NB4 (cell line): ENCODE data around the gene FBXL13.
"Not testable (repeated sequence)": the region's sequence is repeated elsewhere in the genome, so short reads cannot be mapped to it uniquely, and the experiment has no call there.

Source experiments
- DNase-seq: peaks from one replicate; pipeline ENCODE4 v3.0.0; 2010; ENCODE audit warnings: low read depth
- H3K4me3 ChIP-seq: one replicate; pipeline ENCODE4 v1.5.1; 2011; ENCODE audit warnings: mild to moderate bottlenecking, low read depth, low read length, moderate library complexity
- MYC ChIP-seq: IDR thresholded peaks from 2 replicates; pipeline ENCODE4 v1.6.1; 2011; ENCODE audit warnings: low read depth, low read length
- POLR2A ChIP-seq: IDR thresholded peaks from 2 replicates; pipeline ENCODE4 v1.6.1; 2011; ENCODE audit warnings: mild to moderate bottlenecking; ENCODE audit not compliant: insufficient read length; ENCODE audit errors: extremely low read depth
- TF ChIP-seq, protein P1 (sequence below): IDR thresholded peaks from 2 replicates; pipeline ENCODE4 v1.6.1; 2011; ENCODE audit warnings: low read depth, low read length
- TF ChIP-seq, protein P2 (sequence below): IDR thresholded peaks from one replicate; pipeline ENCODE4 v1.5.1; 2012; ENCODE audit warnings: low read depth, low read length

Gene FBXL13

DNA sequence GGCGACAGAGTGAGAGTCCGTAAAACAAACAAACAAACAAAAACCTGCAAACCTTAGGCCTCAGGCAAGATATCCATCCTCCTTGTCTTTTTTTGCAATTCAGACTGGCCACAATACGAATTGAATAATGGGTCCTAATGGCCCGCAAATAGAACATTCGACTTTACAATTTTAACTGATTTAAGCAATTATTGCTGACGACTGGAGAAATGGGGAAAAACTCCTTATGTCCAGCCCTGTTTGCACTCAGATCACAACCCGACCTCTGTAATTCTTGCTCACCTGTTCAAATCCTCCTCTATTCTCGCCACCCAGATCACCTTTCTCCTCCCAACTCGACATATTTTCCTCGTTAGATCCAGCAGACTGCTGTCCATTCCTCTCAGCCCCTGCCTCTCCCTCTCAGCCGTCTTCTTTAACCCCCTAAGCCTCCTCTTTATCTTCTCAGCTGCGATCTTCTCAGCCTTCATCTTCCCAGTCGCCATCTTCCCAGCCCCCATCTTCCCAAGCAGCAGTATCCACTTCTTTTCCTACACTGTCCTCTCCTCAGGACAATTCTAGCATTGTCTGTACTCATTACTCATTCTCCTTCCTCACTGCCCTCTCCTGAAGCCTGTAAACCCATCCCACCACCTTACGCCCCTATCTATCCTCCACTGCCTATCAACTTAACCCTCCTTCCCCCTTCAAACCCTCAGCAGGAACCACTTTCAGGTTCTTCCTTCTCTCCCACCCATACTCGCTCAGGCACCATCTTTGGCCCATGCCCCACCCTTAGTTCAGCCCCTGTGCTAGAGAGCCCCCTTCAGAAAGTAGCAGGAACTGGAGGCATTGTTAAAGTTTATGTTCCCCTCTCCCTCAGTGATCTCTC is 100.0 kb downstream of the FBXL13 start:
- no peak overlapping the region for H3K4me3 ChIP-seq
- TF ChIP-seq, protein P1, sequence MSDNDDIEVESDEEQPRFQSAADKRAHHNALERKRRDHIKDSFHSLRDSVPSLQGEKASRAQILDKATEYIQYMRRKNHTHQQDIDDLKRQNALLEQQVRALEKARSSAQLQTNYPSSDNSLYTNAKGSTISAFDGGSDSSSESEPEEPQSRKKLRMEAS = no peak
- TF ChIP-seq, protein P2, sequence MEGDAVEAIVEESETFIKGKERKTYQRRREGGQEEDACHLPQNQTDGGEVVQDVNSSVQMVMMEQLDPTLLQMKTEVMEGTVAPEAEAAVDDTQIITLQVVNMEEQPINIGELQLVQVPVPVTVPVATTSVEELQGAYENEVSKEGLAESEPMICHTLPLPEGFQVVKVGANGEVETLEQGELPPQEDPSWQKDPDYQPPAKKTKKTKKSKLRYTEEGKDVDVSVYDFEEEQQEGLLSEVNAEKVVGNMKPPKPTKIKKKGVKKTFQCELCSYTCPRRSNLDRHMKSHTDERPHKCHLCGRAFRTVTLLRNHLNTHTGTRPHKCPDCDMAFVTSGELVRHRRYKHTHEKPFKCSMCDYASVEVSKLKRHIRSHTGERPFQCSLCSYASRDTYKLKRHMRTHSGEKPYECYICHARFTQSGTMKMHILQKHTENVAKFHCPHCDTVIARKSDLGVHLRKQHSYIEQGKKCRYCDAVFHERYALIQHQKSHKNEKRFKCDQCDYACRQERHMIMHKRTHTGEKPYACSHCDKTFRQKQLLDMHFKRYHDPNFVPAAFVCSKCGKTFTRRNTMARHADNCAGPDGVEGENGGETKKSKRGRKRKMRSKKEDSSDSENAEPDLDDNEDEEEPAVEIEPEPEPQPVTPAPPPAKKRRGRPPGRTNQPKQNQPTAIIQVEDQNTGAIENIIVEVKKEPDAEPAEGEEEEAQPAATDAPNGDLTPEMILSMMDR = peak; percentile 30
- peak; percentile 54 for DNase-seq

DNA sequence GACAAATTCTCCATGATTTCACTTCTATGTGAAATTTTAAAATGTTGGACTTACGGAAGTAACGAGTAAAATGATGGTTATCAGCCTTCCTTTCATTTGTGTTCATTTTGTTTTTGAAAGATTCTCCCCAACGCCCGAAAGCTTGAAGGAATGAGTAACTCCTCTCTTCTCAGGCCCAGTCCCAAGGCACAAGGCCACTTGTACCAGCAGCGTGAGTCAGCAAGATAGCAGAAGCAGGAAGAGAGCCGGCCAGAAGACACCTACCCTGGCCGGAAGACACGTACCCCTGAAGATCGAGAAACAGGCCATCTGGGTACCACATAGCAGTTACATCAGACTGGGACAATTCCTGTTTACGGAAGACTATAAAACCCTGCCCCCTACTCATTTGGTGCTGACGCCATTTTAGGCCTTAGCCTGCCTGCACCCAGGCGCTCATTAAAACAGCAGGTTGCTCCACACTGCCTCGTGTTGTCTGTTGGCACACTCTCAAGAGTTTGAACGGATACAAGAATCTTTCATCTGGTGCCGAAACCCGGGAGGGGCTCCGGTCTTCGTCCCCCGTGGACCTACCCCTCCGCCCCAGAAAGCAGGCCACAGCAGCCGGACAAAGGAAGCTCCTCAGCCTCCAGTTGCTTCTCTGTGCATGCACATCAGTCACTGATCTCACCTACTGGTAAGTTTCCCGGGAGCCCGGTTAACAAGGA is 101.3 kb downstream of the FBXL13 start:
- TF ChIP-seq POLR2A = peak; percentile 41
- TF ChIP-seq, protein P2 = no peak
- TF ChIP-seq, protein P1 = peak; percentile 71
- peak; percentile 66 for TF ChIP-seq MYC
- H3K4me3 ChIP-seq = peak overlapping the region; percentile 59
- DNase-seq = peak; percentile 93

DNA sequence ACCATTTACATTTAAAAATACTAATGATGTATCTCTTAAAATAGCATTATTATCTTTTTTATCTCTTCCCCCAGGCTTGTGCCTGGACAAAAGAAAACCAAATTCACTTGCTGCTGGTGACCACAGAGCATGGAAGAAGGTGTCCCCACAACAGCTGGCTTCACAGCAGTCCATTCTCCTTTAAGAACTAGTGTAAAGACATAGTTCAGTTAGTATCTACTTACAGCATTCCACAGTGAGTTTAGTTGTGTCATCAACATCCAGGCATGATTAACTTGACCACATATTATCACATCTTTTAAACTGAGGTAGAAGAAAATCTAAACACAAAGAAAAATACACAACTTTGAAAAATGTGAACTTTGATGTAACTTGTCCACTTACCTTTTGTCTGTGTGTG is 106.8 kb downstream of the FBXL13 start:
- no peak for TF ChIP-seq MYC
- TF ChIP-seq, protein P2 = no peak
- TF ChIP-seq POLR2A = no peak
- TF ChIP-seq, protein P1 = no peak
- no peak for DNase-seq
- H3K4me3 ChIP-seq = no peak overlapping the region

DNA sequence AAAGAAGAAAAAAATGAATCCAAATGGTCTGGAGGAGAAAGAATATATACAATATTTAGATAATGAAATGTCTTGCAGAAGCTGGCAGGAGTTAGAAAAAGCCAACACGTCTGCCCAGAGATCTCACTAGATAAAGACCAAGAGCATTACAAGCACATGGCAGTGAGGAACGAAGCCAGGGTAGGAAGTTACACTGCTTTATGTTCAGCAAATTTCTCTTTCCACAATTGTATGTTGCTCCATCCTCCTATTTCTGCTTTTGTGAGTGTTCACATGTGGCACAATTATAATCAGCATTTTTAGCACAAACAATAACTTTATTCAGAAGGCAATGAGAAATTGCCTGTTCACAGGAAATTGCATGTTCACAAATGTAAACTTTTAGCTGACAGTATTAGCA is 108.1 kb downstream of the FBXL13 start:
- no peak overlapping the region for H3K4me3 ChIP-seq
- TF ChIP-seq, protein P2 = no peak
- TF ChIP-seq, protein P1 = peak; percentile 76
- DNase-seq = no peak

DNA sequence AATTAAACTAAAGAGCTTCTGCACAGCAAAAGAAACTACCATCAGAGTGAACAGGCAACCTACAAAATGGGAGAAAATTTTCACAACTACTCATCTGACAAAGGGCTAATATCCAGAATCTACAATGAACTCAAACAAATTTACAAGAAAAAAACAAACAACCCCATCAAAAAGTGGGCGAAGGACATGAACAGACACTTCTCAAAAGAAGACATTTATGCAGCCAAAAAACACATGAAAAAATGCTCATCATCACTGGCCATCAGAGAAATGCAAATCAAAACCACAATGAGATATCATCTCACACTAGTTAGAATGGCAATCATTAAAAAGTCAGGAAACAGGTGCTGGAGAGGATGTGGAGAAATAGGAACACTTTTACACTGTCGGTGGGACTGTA is 112.6 kb downstream of the FBXL13 start:
- H3K4me3 ChIP-seq, DNase-seq: not testable (repeated sequence)

DNA sequence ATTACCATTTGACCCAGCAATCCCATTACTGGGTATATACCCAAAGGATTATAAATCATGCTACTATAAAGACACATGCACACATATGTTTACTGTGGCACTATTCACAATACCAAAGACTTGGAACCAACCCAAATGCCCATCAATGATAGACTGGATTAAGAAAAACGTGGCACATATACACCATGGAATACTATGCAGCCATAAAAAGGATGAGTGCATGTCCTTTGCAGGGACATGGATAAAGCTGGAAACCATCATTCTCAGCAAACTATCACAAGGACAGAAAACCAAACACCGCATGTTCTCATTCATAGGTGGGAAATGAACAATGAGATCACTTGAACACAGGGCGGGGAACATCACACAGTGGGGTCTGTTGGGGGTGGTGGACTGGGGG is 116.6 kb downstream of the FBXL13 start:
- H3K4me3 ChIP-seq, DNase-seq: not testable (repeated sequence)

DNA sequence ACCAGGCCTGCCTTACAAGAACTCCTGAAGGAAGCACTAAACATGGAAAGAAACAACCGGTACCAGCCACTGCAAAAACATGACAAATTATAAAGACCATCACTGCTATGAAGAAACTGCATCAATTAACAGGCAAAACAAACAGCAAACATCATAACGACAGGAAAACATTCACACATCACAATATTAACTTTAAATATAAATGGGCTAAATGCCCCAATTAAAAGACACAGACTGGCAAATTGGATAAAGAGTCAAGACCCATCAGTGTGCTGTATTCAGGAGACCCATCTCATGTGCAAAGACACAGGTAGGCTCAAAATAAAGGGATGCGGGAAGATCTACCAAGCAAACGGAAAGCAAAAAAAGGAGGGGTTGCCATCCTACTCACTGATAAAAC is 120.2 kb downstream of the FBXL13 start:
- not testable (repeated sequence) for DNase-seq, H3K4me3 ChIP-seq
